Activated T-helper 2 cell treated with anti-CD3 and anti-CD28 coated beads, Interferon-gamma antibody, Interleukin-2, Interleukin-4, amounts not matched to agents 10 μg/mL and 5 μg/mL and 100 μg/mL, durations not matched to agents 14 hours and 24 hours and 36 hours (primary cell): Measurements from ENCODE around the gene SPATA24. TPM values are rescaled to one million over a fixed set of nuclear protein-coding genes. Genes with fewer than 3 reads are reported as not detected.

ENCODE experiments used
- DNase-seq: peaks from one replicate; pipeline ENCODE4 v3.0.0; 2021; ENCODE audit warnings: low spot score
- H3K27ac Mint-ChIP-seq: one replicate; pipeline ENCODE4 v1.8.0; 2021; ENCODE audit warnings: mixed read lengths
- H3K27me3 Mint-ChIP-seq: one replicate; pipeline ENCODE4 v1.8.0; 2021; ENCODE audit warnings: low read depth, mixed read lengths
- H3K36me3 Mint-ChIP-seq: one replicate; pipeline ENCODE4 v1.8.0; 2021; ENCODE audit warnings: low read depth, mixed read lengths
- H3K4me1 Mint-ChIP-seq: one replicate; pipeline ENCODE4 v1.8.0; 2021; ENCODE audit warnings: low read depth, mixed read lengths
- H3K4me3 Mint-ChIP-seq: one replicate; pipeline ENCODE4 v1.8.0; 2021; ENCODE audit warnings: low read depth, mild to moderate bottlenecking, moderate library complexity, mixed read lengths
- H3K9me3 Mint-ChIP-seq: one replicate; pipeline ENCODE4 v1.8.0; 2021; ENCODE audit warnings: mixed read lengths
- intact Hi-C: fragments of 100-400 bp; cut with micrococcal nuclease; formaldehyde crosslinking; loops from one replicate; pipeline ENCODE4 v1.15.1; 2023
- total RNA-seq: library from RNA; stranded (reverse); gene quantifications from 2 replicates; pipeline ENCODE4 v1.2.3, GENCODE V29; 2022

Gene SPATA24
- total RNA-seq, 1 donor from 2014 or later = 4.7 TPM

GRCh38 chr5:139401546-139401945 is 2.3 kb downstream of the SPATA24 start:
- intact Hi-C loops = no loop called here
- no peak overlapping the region for H3K4me3 Mint-ChIP-seq
- H3K27ac Mint-ChIP-seq = no peak overlapping the region
- H3K27me3 Mint-ChIP-seq = no peaks in the 10 kb centered on the region
- peaks cover 31% of the 10 kb centered on the region for H3K4me1 Mint-ChIP-seq
- no peak for DNase-seq
- H3K36me3 Mint-ChIP-seq = peaks cover 25% of the 10 kb centered on the region
- no peaks in the 10 kb centered on the region for H3K9me3 Mint-ChIP-seq

GRCh38 chr5:139399501-139400121 is 4.3 kb downstream of the SPATA24 start:
- DNase-seq = no peak
- H3K27ac Mint-ChIP-seq = peak overlapping the region; percentile 57
- H3K27me3 Mint-ChIP-seq = no peaks in the 10 kb centered on the region

GRCh38 chr5:139397921-139398320 is 6.0 kb downstream of the SPATA24 start:
- intact Hi-C loops = no loop called here
- H3K9me3 Mint-ChIP-seq = no peaks in the 10 kb centered on the region

More at GRCh38 chr5:139399501-139400121, 4.3 kb downstream of the SPATA24 start:
- H3K4me3 Mint-ChIP-seq = no peak overlapping the region
- H3K36me3 Mint-ChIP-seq = peaks cover 38% of the 10 kb centered on the region
- peaks cover 41% of the 10 kb centered on the region for H3K4me1 Mint-ChIP-seq
- intact Hi-C loops = no loop called here
- no peaks in the 10 kb centered on the region for H3K9me3 Mint-ChIP-seq

GRCh38 chr5:139396691-139397090 is 7.2 kb downstream of the SPATA24 start:
- Mint-ChIP-seq H3K27me3 (no peaks in the 10 kb centered on the region), H3K4me1 (peaks cover 27% of the 10 kb centered on the region), H3K4me3 (peak overlapping the region; percentile 11), H3K27ac (no peak overlapping the region), H3K36me3 (peaks cover 52% of the 10 kb centered on the region), H3K9me3 (no peaks in the 10 kb centered on the region)
- DNase-seq = no peak
- intact Hi-C loops = no loop called here

More at GRCh38 chr5:139397921-139398320, 6.0 kb downstream of the SPATA24 start:
- no peak for DNase-seq
- H3K36me3 Mint-ChIP-seq = peaks cover 47% of the 10 kb centered on the region
- no peak overlapping the region for H3K27ac Mint-ChIP-seq
- H3K27me3 Mint-ChIP-seq = no peaks in the 10 kb centered on the region
- no peak overlapping the region for H3K4me3 Mint-ChIP-seq
- peaks cover 29% of the 10 kb centered on the region for H3K4me1 Mint-ChIP-seq

GRCh38 chr5:139395844-139396640 is 7.8 kb downstream of the SPATA24 start:
- no peaks in the 10 kb centered on the region for H3K27me3 Mint-ChIP-seq
- H3K27ac Mint-ChIP-seq = no peak overlapping the region
- H3K4me3 Mint-ChIP-seq = peak overlapping the region; percentile 70
- H3K4me1 Mint-ChIP-seq = peaks cover 32% of the 10 kb centered on the region
- intact Hi-C loops = no loop called here
- no peaks in the 10 kb centered on the region for H3K9me3 Mint-ChIP-seq
- no peak for DNase-seq
- H3K36me3 Mint-ChIP-seq = peaks cover 51% of the 10 kb centered on the region

GRCh38 chr5:139394654-139395566 is 9.0 kb downstream of the SPATA24 start, which contains the start of gene PROB1:
Gene PROB1 (minus strand): TSS chr5:139395104. CDS start chr5:139395081, 23 bp downstream.
- intact Hi-C loops = loop anchor here (5.0 kb wide), 2 partner anchors 123 to 818 kb away; partner anchors contain the start of gene HSPA9
- Mint-ChIP-seq H3K4me1 (peaks cover 42% of the 10 kb centered on the region), H3K27ac (peak within 1 kb of the TSS; percentile 97), H3K4me3 (peak within 1 kb of the TSS; percentile 96), H3K27me3 (no peaks in the 10 kb centered on the region), H3K36me3 (peaks cover 55% of the 10 kb centered on the region), H3K9me3 (no peaks in the 10 kb centered on the region)
- no peak for DNase-seq

- Mint-ChIP-seq H3K4me3 (peak overlapping the region; percentile 96), H3K27me3 (no peaks in the 10 kb centered on the region), H3K36me3 (peaks cover 58% of the 10 kb centered on the region), H3K9me3 (no peaks in the 10 kb centered on the region), H3K27ac (peak overlapping the region; percentile 97), H3K4me1 (peaks cover 45% of the 10 kb centered on the region)
- peak; percentile 54 for DNase-seq
- intact Hi-C loops = loop anchor here (5.0 kb wide), 2 partner anchors 122 to 817 kb away; partner anchors contain the start of gene HSPA9
These were observed 9.7 kb downstream of the SPATA24 start for GRCh38 chr5:139394123-139394653.

GRCh38 chr5:139393497-139394122 is 10.3 kb downstream of the SPATA24 start:
- no peak for DNase-seq
- Mint-ChIP-seq H3K4me3 (peak overlapping the region; percentile 96), H3K9me3 (no peaks in the 10 kb centered on the region), H3K27me3 (no peaks in the 10 kb centered on the region), H3K36me3 (peaks cover 60% of the 10 kb centered on the region), H3K4me1 (peaks cover 46% of the 10 kb centered on the region), H3K27ac (peak overlapping the region; percentile 97)
- intact Hi-C loops = loop anchor here (1.0 to 5.0 kb wide), 4 partner anchors 11 to 816 kb away; partner anchors contain the start of genes DNAJC18, HSPA9 and SPATA24

- H3K27ac Mint-ChIP-seq = peak overlapping the region; percentile 97
- DNase-seq = peak; percentile 84
- H3K27me3 Mint-ChIP-seq = no peaks in the 10 kb centered on the region
- intact Hi-C loops = loop anchor here (1.0 to 5.0 kb wide), 4 partner anchors 11 to 816 kb away; partner anchors contain the start of genes DNAJC18, HSPA9 and SPATA24
- peak overlapping the region; percentile 96 for H3K4me3 Mint-ChIP-seq
- peaks cover 51% of the 10 kb centered on the region for H3K4me1 Mint-ChIP-seq
- H3K36me3 Mint-ChIP-seq = peaks cover 58% of the 10 kb centered on the region
- H3K9me3 Mint-ChIP-seq = no peaks in the 10 kb centered on the region
These were observed 11.0 kb downstream of the SPATA24 start for GRCh38 chr5:139392678-139393496.

- Mint-ChIP-seq H3K4me1 (peaks cover 51% of the 10 kb centered on the region), H3K4me3 (peak overlapping the region; percentile 100), H3K36me3 (peaks cover 52% of the 10 kb centered on the region), H3K9me3 (no peaks in the 10 kb centered on the region), H3K27me3 (no peaks in the 10 kb centered on the region), H3K27ac (peak overlapping the region; percentile 100)
- intact Hi-C loops = loop anchor here (2.0 to 5.0 kb wide), 3 partner anchors 46 to 815 kb away; partner anchors contain the start of genes DNAJC18 and HSPA9
- no peak for DNase-seq
These were observed 11.6 kb downstream of the SPATA24 start for GRCh38 chr5:139392324-139392677.
